DMS153 (cell line): Measurements from ENCODE around the gene ASPHD2.
A peak's percentile ranks its signal among the peaks of the same experiment; 100 is the strongest.
"Not testable (repeated sequence)": the region's sequence is repeated elsewhere in the genome, so short reads cannot be mapped to it uniquely, and the experiment has no call there.

Experiments used
- DNase-seq: peaks from one replicate; lab custom pipeline; 2025; lab: John Stamatoyannopoulos, UW

ASPHD2 gene

DNA sequence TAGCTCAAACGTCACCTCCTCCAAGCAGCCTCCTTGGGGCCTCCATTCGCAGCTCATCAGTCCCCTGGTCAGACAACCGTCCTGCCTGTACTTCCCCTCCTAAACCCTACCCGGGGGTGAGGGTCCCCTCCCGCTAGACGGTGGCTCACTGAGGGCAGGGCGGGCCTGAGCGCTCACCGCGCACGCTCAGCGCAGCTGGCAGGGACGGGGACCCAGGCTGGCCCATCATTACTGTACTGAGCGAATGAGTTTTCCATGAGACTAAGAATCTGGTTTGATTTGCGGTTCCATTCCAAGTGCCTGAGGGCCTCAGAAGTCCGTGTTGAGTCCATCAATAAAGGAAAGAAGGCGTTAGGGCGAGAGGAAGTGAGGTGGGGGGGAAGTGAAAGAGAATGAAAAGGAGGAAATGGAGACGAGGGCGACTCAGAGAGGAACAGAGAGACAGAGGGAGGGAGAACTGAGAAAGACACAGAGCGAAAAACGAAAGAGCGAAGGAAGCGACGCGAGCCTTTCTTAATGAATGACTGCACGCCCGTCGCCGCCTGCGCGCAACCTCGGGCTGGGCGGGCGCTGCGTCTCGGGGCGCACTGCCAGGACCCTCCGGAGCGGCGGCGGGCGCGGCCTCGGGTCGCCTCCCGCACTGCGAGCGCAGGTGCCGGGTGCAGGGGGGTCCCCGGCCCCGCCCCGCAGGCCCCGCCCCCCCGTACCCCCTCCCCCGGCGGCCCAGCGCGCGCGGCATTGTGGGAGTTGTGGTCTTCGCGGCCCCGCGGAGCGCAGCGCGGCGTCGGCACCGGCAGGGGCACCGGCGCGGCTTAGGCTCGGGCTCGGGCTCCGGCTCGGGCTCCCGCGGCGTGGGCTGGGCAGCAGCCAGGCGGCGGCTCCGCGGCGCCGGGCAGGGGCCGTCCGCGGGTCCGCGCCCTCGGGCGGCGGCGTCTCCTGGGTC, at the start of gene ASPHD2:
ASPHD2 (plus strand) TSS at position 746 of the 943 bp plus-strand sequence. CDS start 4,356 bp downstream, outside the sequence.
- DNase-seq = peak; percentile 41

DNA sequence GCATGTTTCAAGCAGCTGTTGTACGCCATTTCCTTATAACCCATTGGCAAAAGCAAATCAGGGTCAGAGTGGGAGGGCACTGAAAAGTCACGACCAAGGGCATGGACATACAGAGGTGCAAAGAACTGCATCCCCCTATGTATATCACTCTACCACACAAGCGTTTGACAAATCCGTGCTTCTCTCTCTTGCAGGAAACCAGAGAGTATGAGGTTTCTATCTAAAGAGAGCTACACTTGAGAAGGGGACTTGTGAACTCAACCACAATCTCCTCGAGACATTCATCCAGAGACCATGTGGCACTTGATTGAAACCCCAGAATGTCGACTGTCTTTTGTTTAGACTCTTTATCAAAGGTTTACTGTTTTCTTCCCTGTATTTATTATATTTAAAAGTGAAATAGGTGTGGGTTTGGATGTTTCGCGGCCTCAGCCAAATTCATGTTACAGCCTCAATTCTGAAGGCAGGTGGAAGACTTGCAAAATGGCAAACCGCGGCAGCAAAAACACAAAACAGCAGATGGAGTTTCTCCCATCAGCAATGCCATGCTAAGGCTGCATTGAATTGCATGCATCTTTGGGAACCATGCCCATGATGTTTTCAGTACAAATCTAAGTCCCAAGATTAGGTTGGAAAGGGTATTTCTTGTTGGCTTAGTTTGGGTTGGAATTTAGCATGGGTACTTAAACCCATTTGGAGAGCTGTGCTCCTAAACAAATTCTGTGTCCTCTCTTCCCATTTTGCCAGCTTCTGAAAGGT, 48.8 kb upstream of the ASPHD2 start:
- no peak for DNase-seq

GRCh38 chr22:26382782-26383181, 46.3 kb upstream of the ASPHD2 start:
- DNase-seq = no peak

DNA sequence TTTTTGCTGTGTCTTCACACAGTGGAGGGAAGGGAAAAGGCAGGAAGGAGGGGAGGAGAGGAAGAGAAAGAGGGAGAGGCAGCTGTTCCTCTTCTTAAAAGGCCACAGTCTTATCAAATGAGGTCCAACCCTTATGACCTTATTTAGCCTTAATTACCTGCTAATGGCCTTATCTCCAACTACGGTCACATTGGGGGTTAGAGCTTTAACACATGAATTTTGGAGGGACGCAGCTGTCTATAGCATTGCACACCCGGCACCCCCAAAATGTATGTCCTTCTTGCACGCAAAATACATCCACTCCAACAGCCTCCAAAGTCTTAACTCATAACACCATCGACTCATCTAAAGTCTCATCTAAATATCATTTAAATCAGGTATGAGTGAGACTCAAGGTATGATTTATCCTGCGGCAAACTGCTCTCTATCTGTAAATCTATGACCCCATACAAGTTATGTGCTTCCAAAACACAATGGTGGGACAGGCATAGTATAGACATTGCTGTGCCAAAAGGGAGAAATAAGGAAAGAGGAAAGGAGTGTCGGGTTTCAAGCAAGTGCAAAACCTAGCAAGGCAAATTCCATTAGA, 45.0 kb upstream of the ASPHD2 start:
- DNase-seq = no peak

DNA sequence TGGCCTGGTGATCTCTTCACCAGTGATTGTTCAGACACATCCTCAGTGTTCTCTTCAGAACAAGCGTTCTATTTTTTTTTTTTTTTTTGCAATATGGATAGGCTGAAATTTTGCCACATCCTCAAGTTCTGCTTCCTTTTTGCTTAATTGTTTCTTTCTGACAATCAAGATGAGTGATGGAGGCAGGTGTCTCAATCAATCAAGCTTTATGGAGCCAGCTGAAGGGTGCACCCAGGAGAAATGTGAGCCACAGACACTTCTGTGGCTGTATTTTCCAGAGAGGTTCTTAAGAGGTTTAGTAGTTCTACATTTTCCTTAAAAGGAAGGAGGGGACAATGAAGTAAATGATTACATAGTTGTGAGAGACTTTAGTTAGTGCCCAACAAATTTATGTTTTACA, 43.9 kb upstream of the ASPHD2 start:
- no peak for DNase-seq

- no peak for DNase-seq
These were observed 39.9 kb upstream of the ASPHD2 start for GRCh38 chr22:26389125-26389524.

GRCh38 chr22:26391091-26391490, 38.0 kb upstream of the ASPHD2 start:
- DNase-seq = no peak

DNA sequence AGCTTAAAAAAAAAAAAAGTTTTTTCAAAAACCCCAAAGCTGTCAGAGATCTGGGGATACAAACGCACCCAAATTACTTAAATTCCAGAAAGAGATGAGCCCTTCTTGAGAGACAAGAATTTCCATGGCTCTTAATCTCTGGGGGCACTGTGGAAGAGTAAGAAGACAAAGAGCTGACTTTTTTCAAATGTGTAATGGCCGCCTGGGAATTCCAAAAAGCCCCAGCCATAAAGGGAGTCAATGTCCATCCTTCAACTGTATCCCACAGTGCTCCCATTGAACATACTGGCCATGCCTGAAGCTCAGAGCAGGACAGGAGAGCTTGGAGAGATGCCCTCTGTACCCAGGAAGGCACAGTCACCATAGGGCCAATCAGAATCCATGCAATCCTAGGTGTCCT, 37.4 kb upstream of the ASPHD2 start:
- no peak for DNase-seq

GRCh38 chr22:26393929-26394328, 35.1 kb upstream of the ASPHD2 start:
- no peak for DNase-seq

DNA sequence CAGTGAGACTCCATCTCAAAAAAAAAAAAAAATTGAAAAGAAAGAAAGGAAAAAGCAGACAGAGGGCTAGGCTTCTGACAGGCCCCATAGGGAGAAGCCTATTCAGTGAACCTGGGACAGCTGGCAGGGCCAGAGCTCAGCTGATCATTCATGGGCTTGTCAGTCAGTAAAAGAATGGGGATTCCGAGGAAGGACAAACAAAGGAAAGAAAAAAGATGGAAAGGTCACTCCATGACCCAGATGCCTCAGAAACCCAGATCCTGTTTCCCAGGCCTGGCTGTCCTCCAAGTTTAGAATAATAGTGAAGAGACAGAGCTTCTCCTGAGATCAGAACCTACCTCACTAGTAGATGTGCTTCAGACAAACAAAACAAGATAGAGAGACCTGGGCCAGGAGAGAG, 34.3 kb upstream of the ASPHD2 start:
- DNase-seq = peak; percentile 29

DNA sequence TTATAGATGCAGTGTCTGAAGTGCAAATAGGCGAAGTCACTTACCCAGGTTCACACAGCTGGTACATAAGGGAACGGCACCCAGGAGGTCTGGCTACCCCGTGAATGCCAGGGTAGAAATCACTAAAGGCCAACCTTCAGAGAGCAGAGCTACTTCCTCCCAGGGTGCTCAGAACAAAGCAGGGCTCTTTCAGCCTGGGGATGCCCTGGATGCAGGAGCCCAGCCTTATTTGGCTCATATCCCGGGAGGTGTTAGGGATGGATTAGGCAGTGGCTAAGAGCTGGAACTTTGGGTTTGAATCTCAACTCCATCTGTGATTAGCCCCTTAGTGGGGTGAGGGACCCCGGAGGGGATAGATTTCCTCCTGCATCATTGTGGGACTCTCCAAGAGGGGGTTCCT, 33.1 kb upstream of the ASPHD2 start:
- DNase-seq = peak; percentile 65

- peak; percentile 38 for DNase-seq
These were observed 30.3 kb upstream of the ASPHD2 start for GRCh38 chr22:26398741-26399153.

DNA sequence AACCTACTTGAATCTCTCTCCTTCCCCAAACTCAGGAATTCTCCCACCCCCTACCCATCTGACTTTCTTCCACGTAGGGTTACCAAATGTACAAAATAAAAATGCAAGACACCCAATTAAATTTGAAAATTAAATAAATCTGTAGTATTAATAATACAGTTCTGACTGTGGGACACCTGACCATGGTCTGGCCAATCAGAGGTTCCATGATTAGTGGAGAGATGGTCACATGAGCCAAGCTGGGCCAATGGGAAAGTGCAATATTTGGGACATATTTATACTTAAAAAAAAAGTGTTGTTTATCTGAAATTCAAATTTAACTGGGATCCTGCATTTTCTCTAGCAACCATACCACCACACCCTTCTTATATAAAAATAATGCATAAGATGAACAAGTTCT, 29.8 kb upstream of the ASPHD2 start:
- DNase-seq = no peak

DNA sequence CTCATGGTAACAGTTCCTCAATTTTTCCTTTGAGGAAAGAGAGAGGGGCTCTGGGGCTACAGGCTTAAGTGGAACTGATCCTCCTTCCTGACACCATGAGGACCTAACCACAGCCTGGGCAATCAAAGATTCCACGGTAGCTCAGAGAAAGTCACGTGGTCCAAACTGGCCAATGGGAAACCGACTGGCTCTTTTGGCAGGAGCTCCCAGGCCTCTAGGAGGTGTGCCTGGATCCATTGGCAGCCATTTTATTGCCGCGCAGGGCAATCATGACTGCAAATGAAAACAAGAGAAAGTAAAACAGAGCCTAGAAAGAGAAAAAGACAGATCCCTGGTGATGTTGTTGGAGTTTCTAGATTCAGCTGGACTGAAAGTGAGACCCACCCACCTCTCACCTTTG, 27.3 kb upstream of the ASPHD2 start:
- DNase-seq = no peak

GRCh38 chr22:26404851-26405421, 24.1 kb upstream of the ASPHD2 start:
- no peak for DNase-seq

DNA sequence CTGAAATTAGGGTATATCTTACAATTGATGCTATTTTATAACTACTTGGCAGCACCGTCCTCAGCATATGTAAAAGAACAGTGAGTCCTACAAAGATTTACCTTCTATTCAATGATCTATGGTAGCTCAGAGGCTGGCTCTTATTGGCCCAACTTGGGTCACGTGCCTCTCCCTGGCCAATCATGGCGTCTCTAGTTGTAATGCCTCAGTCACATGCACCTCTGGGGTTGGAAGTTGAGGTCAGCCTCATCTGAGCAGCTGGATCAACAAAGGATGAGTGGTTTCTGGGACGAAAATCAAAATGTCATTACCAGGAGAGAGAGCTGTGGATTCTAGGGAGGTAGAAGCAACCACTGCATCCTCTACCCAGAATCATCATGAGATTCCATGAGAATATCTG, 22.9 kb upstream of the ASPHD2 start:
- DNase-seq = peak; percentile 70

GRCh38 chr22:26408562-26409220, 20.4 kb upstream of the ASPHD2 start:
- DNase-seq = not testable (repeated sequence)

GRCh38 chr22:26409719-26410335, 19.2 kb upstream of the ASPHD2 start:
- DNase-seq = peak; percentile 3

GRCh38 chr22:26410386-26410785, 18.7 kb upstream of the ASPHD2 start:
- no peak for DNase-seq

DNA sequence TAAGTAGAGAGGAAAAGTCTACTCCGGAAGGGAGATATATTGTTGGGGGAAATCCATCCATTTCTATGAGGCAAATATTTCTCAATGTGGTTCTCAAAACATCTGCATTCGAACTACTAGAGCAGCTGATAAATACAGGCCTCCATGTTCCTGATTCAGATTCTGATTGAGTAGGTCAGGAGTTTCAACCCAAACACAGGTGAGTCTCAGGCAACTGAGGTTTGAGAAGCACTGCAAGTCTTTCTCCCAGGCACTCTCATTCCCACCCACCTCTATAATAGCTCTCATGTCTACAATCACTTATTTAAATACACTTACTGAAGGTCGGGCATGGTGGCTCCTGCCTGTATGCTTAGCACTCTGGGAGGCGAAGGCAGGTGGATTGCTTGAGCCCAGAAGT, 14.7 kb upstream of the ASPHD2 start:
- DNase-seq = no peak

DNA sequence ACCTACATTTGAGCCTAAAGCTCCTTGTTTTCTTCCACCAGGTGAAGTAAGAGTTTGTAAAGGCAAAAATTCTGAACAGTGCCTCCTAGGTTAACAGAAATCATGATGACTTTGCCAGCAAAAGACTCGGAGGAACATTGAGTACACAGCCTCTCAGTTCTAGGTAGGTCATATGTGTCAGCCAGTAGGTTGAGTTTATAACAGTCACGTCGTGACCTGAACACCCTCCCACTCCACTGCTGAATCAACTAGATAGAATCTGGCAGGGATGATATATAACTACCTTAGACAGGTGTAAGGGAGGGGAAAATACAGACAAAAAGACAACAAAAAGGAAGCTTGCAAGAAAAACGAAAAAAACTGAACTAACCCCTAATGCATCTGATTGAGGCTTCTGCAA, 12.8 kb upstream of the ASPHD2 start:
- no peak for DNase-seq
